ENCODE measurements around the gene NR2F1-AS1.
"Not testable (repeated sequence)": the region's sequence is repeated elsewhere in the genome, so short reads cannot be mapped to it uniquely, and the experiment has no call there.

The NR2F1-AS1 gene

DNA sequence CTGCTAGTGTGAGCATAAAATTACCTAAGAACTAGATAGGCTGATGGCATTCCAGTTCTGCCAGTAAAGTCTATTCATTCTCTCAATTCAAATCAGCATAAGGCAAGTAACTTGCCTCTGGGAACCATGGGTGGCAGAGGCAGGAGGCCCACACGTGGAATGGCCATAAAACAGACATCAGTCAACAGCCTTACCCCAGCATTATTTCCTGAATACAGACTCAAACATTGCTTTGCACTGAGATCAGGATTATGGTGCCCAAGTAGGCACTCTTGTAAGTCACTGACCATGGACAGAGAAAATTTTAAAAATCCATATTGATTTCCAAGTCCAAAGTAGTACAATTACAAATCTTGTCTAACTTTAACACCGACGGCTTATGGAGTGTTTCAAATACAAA is 157.7 kb downstream of the NR2F1-AS1 start:
- FAIRE-seq = no peak

DNA sequence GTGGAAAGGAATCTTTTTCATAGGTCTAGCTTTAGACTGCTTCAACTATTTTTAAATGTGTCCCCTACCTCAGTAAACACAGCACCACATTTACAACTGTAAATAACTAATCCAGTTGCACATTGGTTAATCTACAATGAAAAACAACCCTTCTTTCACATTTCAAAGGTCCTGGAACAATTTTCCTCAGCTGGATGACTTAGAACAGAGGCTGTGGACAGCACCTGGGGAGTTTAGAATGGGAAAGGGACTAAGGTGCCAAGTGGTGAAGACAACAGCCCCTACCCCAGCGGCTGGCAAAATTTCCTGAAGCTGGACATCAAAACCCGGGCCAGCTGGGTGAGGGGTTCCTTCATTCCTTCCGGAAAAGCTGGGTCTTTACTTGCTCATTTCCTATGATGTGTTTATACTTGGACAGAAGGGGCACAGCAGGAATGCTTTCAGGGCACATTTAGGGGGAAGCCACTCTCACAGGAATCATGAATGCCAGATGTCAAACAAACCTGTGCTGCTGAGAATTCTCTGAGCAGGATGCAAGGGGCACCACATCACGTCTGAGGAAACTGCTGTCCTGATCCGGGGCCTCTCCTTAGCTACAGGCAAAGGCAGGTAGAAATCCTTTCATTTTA is 158.3 kb downstream of the NR2F1-AS1 start:
- FAIRE-seq = no peak

GRCh38 chr5:93421987-93422401 is 159.0 kb downstream of the NR2F1-AS1 start:
- no peak for FAIRE-seq

DNA sequence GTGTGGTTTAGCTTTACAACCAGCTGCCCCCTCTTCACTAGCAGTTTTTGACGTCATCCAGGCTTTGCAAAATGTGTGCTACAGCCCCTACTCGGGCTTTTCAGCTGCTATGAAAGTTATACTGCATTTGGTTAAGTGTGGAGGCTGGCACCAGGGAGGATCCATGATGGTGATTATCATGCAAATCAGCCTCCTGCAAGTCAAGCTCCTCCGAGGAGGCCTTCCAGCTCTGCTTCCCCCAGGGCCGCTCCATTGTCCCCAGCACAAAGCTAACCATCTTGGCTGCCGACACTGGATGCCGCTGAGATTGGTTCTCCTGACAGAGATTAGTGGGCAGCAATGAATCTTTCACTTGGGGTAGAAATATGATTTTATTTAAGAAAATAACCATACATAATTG is 159.6 kb downstream of the NR2F1-AS1 start:
- no peak for FAIRE-seq

DNA sequence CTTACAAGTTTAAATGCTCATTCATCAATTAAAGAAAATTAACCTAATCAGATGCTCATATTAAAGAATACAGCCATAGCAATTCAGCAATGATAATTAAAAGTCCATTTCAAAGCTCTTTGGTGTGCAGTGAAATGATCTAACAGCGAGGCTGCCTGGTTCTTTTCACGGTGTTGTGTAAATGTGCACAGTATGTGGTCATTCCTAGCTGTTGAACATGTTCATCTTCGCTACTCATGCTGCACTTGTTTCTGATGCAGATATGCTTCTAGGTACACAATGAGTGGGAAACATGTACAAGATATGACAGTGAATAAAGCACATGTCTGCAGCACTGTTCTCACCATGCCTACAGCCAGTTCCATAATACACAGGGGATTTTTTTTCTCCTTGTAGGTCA is 163.5 kb downstream of the NR2F1-AS1 start:
- FAIRE-seq = no peak

DNA sequence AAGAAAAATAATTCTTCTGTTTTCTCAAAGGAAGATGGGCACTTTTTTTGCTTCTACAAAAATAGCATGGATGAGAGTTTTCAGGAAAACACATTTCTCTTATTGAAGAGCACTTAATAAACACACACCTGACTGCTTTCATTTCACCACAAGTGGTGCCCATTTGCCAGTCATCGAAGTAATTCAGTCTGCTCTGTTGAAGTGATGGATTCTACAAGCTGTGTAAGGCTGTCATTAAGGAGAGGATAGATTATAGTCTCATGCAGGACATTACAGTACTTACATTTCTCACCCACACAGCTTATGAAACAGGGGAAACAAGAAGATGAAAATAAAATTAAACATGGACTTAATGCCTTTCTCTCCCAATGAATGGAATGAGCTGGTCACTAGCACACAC is 165.2 kb downstream of the NR2F1-AS1 start:
- FAIRE-seq = no peak

- no peak for FAIRE-seq
Measured at GRCh38 chr5:93411716-93412115, 169.3 kb downstream of the NR2F1-AS1 start.

DNA sequence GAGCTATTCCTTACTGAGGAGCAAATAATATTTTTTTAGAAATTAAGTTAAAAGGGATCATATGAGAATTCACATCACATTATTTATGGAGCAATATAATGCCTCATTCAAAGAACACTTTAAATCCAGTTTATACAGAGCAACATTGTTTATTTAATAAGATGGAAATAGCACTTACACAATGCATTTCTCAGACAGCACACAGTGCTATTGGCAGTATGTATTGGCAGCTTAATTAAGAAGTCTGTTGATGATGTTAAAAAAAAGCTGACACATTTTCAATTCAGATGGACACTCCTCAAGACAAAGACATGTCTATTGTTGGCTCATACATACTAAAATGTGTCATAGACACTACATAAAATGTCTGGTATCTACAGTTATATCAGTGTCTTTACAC is 171.3 kb downstream of the NR2F1-AS1 start:
- no peak for FAIRE-seq

GRCh38 chr5:93407454-93407853 is 173.6 kb downstream of the NR2F1-AS1 start:
- no peak for FAIRE-seq

- FAIRE-seq = no peak
Measured at GRCh38 chr5:93406971-93407401, 174.0 kb downstream of the NR2F1-AS1 start.

- no peak for FAIRE-seq
Measured at GRCh38 chr5:93404246-93404645, 176.8 kb downstream of the NR2F1-AS1 start.

- FAIRE-seq = no peak
Measured at GRCh38 chr5:93403141-93403928, 177.7 kb downstream of the NR2F1-AS1 start.

DNA sequence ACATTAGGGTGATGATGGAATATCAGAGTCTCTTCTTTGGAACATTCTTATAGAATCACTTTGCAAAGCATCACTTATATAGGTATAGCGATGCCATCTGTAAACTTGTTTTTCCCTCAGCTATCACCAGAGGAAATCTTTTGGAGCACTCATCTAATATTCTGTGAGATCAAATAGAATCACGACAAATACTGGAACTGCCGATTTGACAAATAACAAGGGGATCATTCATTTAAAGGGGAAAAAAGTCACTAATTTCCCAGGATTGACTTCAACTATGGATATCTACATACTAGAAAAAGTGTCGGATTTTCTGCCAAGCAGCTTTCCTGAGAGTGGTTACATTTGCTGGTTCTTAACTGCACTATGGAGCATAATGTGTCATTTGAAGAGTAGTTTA is 178.6 kb downstream of the NR2F1-AS1 start:
- no peak for FAIRE-seq

- FAIRE-seq = no peak
Measured at GRCh38 chr5:93401634-93402213, 179.3 kb downstream of the NR2F1-AS1 start.

GRCh38 chr5:93399675-93400074 is 181.3 kb downstream of the NR2F1-AS1 start:
- no peak for FAIRE-seq

GRCh38 chr5:93395971-93396379 is 185.0 kb downstream of the NR2F1-AS1 start:
- no peak for FAIRE-seq

GRCh38 chr5:93395010-93395409 is 186.0 kb downstream of the NR2F1-AS1 start:
- no peak for FAIRE-seq

DNA sequence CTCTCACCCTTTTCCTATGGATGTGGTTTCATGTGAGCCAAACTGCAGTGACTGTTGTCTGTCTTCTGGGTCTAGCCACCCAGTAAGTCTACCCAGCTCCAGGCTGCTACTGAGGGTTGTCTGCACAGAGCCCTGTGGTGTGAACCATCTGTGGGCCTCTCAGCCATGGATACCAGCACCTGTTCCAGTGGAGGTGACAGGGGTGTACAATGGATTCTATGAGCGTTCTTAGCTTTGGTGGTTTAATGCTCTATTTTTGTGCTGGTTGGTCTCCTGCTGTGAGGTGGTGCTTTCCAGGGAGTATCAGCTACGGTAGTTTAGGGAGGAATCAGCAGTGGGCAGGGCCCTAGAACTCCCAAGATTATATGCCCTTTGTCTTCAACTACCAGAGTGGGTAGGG is 186.7 kb downstream of the NR2F1-AS1 start:
- FAIRE-seq = no peak

DNA sequence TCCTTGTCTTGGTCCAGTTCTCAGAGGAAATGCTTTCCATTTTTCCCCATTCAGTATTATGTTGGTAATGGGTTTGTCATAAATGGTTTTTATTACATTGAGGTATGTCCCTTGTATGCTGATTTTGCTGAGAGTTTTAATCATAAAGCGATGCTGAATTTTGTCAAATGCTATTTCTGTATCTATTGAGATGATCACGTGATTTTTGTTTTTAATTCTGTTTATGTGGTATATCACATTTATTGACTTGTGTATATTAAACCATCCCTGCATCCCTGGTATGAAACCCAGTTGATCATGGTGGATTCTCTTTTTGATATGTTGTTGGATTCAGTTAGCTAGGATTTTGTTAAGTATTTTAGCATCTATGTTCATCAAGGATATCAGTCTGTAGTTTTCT is 189.8 kb downstream of the NR2F1-AS1 start:
- not testable (repeated sequence) for FAIRE-seq

GRCh38 chr5:93385655-93386054 is 195.4 kb downstream of the NR2F1-AS1 start:
- no peak for FAIRE-seq

DNA sequence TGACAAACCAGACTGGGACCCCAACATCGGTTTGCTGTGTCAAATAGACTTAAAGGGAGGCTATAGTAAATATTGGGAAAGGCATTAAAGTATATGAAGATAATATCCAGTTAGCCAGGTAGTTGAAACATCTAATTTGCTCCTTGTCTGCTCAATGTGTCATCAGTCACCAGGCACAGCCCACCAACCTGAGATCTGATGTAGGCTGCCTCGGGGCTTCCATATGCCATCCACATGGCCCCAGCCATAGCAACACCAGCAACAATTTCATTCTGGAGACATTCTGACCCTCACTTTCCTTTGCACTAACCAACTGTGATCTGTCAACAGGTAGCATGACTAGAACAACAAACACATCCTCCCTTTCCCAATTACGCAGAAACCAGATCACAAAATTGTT is 196.0 kb downstream of the NR2F1-AS1 start:
- no peak for FAIRE-seq

DNA sequence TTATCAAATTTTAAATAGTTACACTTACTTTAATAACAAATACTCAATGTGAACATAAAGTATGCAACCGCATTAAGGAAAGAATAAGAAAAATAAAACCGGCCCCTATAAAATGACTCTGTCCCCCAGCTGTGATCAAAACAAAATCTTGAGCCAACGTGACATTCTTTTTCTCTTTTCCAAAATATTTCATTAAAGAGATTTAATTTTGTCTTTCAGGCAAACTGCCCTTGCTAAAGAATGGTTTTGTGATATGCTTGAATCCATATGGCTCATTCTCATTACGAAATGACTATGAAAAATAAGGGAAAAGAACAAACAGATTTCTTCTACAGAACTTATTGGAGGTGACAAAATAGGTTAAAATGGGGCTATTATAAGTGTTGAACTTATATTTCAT is 197.0 kb downstream of the NR2F1-AS1 start:
- no peak for FAIRE-seq

DNA sequence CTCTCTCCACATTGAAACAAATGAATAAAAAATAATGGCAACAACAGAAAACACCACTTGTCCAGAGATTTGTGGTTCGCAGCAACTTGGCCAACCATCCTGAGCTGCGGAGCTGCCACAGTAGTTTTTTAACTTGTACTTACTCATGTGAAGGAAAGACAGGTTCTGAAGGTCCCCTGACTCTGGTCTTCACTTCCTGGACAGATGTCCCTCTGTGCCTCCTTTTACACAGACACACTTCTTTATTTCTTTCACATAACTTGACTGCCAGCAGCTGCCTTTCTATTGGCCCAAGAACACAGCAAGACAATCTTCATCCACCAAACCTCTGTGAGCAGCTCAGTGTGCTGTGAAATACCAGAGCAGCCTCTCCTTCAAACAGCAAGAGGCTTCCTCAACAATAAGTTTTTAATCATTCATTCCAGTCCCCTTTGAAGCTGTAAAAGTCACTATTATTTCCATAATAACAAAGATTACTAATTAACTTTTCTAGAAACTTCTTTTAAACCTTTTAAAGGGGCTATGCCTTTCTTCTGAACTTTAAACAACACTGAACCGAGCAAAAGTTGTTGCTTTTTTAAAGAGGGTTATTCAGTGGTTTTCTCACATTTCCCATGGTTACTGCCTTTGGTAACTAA is 198.7 kb downstream of the NR2F1-AS1 start:
- FAIRE-seq = no peak

GRCh38 chr5:93381057-93381456 is 200.0 kb downstream of the NR2F1-AS1 start:
- no peak for FAIRE-seq
